Pancreas (tissue), 10 donors: ENCODE results near the gene GNA12. TPM values are rescaled to one million over a fixed set of nuclear protein-coding genes. Genes with fewer than 3 reads are reported as not detected.

Source experiments
- ATAC-seq, 4 donors: fragments of 200-7000 bp; cut with Tn5 transposase; one replicate each; pipeline versions ENCODE4 v1.8.0 to v1.9.1; 2020; ENCODE audit warnings: mild to moderate bottlenecking in 4 of 4, moderate library complexity in 4 of 4
- DNase-seq, 6 donors: peaks; one replicate each; pipeline ENCODE4 v3.0.0-alpha.2; 2020
- FAIRE-seq: peaks from 2 replicates; lab custom pipeline; 2012; peaks lifted over from hg19 to GRCh38; lab: Jason Lieb, UNC
- H3K27ac ChIP-seq, 4 donors: fragments of 200-600 bp; sonication (generic); 1 replicate in 3 of 4; 2 replicates in 1 of 4; pipeline versions ENCODE4 v1.5.0 to v1.8.0; 2020
- H3K27me3 ChIP-seq, 4 donors: fragments of 200-600 bp; one replicate each; pipeline ENCODE4 v1.8.0; 2021
- H3K36me3 ChIP-seq, 3 donors: fragments of 200-600 bp; sonication (generic) in 1 of 3; one replicate each; pipeline versions ENCODE4 v1.5.0 to v1.8.0; 2020 to 2021
- H3K4me1 ChIP-seq, 3 donors: fragments of 200-600 bp; one replicate each; pipeline ENCODE4 v1.8.0; 2021
- H3K4me3 ChIP-seq, 4 donors: fragments of 200-600 bp; sonication (generic) in 2 of 4; one replicate each; pipeline versions ENCODE4 v1.5.0 to v1.8.0; 2020 to 2021
- H3K9me3 ChIP-seq, 4 donors: fragments of 200-600 bp; one replicate each; pipeline ENCODE4 v1.8.0; 2021
- WGBS, 2 donors: extraction: QIAGEN DNeasy Blood & Tissue Kit; methylation state at CpG; one replicate each; pipeline ENCODE4 v1.1.7; 2013; 5-methylcytosine and 5-hydroxymethylcytosine counted together
- intact Hi-C, 3 donors: fragments of 100-400 bp; cut with DNase I; formaldehyde crosslinking; loops; one replicate each; pipeline versions ENCODE4 v1.11.1 to v1.14.2; 2022
- polyA plus RNA-seq, 2 donors: library from polyadenylated mRNA; stranded (reverse); fragments of 200-250 nt; gene quantifications; one replicate each; pipeline ENCODE4 v1.2.3, GENCODE V29; 2013
- total RNA-seq, 6 donors: library from RNA; stranded (reverse); fragmentation: NEBNext Ultra II Directional in 4 of 6; extraction: Animal tissue kit (Norgen Biotek cat#: 25700) in 4 of 6; gene quantifications; one replicate each; pipeline versions ENCODE4 v1.2.1 to v1.2.4, GENCODE V29; 2021 to 2023
- TF ChIP-seq, protein P1 (sequence below), 4 donors: fragments of 200-600 bp; sonication (generic) in 3 of 4; IDR thresholded peaks; one replicate each; pipeline versions ENCODE4 v1.5.0 to v1.8.0; 2021; ENCODE audit warnings: antibody characterized with exemption in 4 of 4
- donor health status: healthy with polysubstance abuse.
- donor health status: DM: no; HTN: no; CAD: no; lungs with moderate emphysema.
- donor health status: DM: no; HTN: no; CAD: no.
- donor health status: control.
- donor health status: control.
- donor health status: Bipolar disorder and iron deficiency.
- donor health status: DM: yes; HTN: yes; CAD: no.
- donor health status: DM: no; HTN: no; CAD: no.
- donor health status: DM: no; HTN: no; CAD: no.
- donor health status: DM: yes; HTN: yes; CAD: no.

The GNA12 gene
- total and polyA plus RNA-seq, 8 donors = 7.5 to 23.0 (median 15.9) TPM

- Histone ChIP-seq H3K4me1 (no peaks in the 10 kb centered on the region), H3K36me3 (no peaks in the 10 kb centered on the region), H3K27ac (no peak overlapping the region), H3K4me3 (no peak overlapping the region), H3K27me3 (no peaks in the 10 kb centered on the region), H3K9me3 (no peaks in the 10 kb centered on the region)
- intact Hi-C loops = no loop called here
- DNase-seq = peak; percentile 45 to 87 (median 66)
- TF ChIP-seq, protein P1, sequence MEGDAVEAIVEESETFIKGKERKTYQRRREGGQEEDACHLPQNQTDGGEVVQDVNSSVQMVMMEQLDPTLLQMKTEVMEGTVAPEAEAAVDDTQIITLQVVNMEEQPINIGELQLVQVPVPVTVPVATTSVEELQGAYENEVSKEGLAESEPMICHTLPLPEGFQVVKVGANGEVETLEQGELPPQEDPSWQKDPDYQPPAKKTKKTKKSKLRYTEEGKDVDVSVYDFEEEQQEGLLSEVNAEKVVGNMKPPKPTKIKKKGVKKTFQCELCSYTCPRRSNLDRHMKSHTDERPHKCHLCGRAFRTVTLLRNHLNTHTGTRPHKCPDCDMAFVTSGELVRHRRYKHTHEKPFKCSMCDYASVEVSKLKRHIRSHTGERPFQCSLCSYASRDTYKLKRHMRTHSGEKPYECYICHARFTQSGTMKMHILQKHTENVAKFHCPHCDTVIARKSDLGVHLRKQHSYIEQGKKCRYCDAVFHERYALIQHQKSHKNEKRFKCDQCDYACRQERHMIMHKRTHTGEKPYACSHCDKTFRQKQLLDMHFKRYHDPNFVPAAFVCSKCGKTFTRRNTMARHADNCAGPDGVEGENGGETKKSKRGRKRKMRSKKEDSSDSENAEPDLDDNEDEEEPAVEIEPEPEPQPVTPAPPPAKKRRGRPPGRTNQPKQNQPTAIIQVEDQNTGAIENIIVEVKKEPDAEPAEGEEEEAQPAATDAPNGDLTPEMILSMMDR (IDR thresholded peaks at IDR 0.05) = peak; percentile 50 to 83 (median 78)
- peak; percentile 71 to 96 (median 88) for ATAC-seq
- 28% methylated on average over 34 to 35 of the region's 35 CpGs for WGBS, 2 donors
- FAIRE-seq = no peak
Measured at GRCh38 chr7:2709553-2710285, 134.4 kb downstream of the GNA12 start.

- H3K4me1 ChIP-seq = no peaks in the 10 kb centered on the region
- no peak overlapping the region for H3K4me3 ChIP-seq
- H3K36me3 ChIP-seq = no peaks in the 10 kb centered on the region
- TF ChIP-seq, protein P1 (IDR thresholded peaks at IDR 0.05) = no peak
- no peaks in the 10 kb centered on the region for H3K9me3 ChIP-seq
- DNase-seq (no peak), FAIRE-seq (no peak), ATAC-seq (no peak)
- H3K27me3 ChIP-seq = no peaks in the 10 kb centered on the region
- 86 to 88% methylated on average over 20 of the region's 20 CpGs for WGBS, 2 donors
- intact Hi-C loops = no loop called here
- H3K27ac ChIP-seq = no peak overlapping the region
Measured at GRCh38 chr7:2708547-2709310, 135.4 kb downstream of the GNA12 start.

DNA sequence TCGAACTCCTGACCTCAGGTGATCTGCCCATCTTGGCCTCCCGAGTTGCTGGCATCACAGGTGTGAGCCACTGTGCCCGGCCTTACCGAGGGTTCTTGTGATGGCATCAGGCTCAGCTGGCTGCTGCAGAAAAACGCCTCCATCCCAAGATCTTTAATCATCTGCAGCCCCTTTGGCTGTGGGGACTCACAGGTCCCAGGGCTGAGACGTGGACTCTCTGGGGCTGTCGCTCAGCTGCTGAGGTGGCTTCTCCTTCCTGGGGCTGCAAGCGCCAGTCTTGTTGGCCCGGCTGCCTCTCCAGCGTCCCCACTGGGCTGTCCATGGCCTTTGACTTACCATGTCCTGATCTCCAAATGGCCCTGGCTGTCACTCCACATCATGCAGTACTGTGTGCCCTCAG lies 136.1 kb downstream of the GNA12 start:
- intact Hi-C loops = no loop called here
- no peaks in the 10 kb centered on the region for H3K9me3 ChIP-seq
- 86 to 93% methylated on average over 10 of the region's 10 CpGs for WGBS, 2 donors
- H3K27me3 ChIP-seq = no peaks in the 10 kb centered on the region
- H3K27ac ChIP-seq = no peak overlapping the region
- TF ChIP-seq, protein P1 (IDR thresholded peaks at IDR 0.05) = no peak
- no peaks in the 10 kb centered on the region for H3K36me3 ChIP-seq
- no peak overlapping the region for H3K4me3 ChIP-seq
- no peaks in the 10 kb centered on the region for H3K4me1 ChIP-seq
- DNase-seq (no peak), FAIRE-seq (no peak), ATAC-seq (no peak)

DNA sequence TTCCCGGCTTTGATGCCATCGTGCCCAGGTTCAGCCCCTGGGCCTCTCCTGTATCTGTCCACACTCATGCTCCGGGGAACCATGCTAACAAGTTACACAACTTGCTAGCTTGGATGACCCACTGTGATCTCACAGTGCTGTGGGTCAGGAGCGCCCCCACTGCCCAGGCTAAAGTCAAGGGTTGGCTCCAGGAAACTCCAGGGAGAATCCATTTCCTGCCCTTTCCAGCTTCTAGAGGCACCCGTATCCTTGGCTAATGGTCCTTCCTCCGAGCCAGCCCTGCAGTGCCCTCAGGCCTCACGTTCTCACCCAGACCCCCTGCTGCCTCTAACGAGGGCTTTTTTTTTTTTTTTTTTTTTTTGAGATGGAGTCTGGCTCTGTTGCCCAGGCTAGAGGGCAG lies 136.6 kb downstream of the GNA12 start:
- Histone ChIP-seq H3K4me1 (no peaks in the 10 kb centered on the region), H3K27me3 (no peaks in the 10 kb centered on the region), H3K9me3 (no peaks in the 10 kb centered on the region), H3K4me3 (no peak overlapping the region), H3K27ac (no peak overlapping the region), H3K36me3 (no peaks in the 10 kb centered on the region)
- DNase-seq (no peak), FAIRE-seq (no peak), ATAC-seq (no peak)
- 71 to 85% methylated on average over 8 of the region's 8 CpGs for WGBS, 2 donors
- TF ChIP-seq, protein P1 (IDR thresholded peaks at IDR 0.05) = no peak
- intact Hi-C loops = no loop called here
